ENCODE results near the gene MAMDC2. TPM values are rescaled to one million over a fixed set of nuclear protein-coding genes. Genes with fewer than 3 reads are reported as not detected.

The MAMDC2 gene
- total and polyA plus RNA-seq, 2 donors (not counting 1 experiment from before 2014, with no cell fraction given): not detected

- no peaks in the 10 kb centered on the region for H3K79me2 ChIP-seq (ENCODE audit: control insufficient read depth, insufficient read depth, low read length)
- no peaks in the 10 kb centered on the region for H3K4me1 ChIP-seq (ENCODE audit: control insufficient read depth in 2 of 2, insufficient read depth in 2 of 2, low read length in 2 of 2)
- Mint-ChIP-seq H3K27ac (no peak overlapping the region), H3K27me3 (peaks cover 24% of the 10 kb centered on the region), H3K9me3 (ENCODE audit: insufficient read depth) (no peaks in the 10 kb centered on the region), H3K4me3 (no peak overlapping the region), H3K4me1 (no peaks in the 10 kb centered on the region)
- no peak for ATAC-seq (ENCODE audit: low read depth)
- ChIA-PET CTCF (interaction anchor here (1.3 kb wide), 1 partner anchor 20 kb away, joined by 3 read pairs; no protein-coding TSS in a partner anchor), POLR2A (no interaction called here)
- no peak overlapping the region for H2AFZ ChIP-seq (ENCODE audit: insufficient read depth, low read depth, low read length, poor library complexity, severe bottlenecking)
- WGBS (ENCODE audit: insufficient coverage): 90% methylated on average over 2 of the region's 2 CpGs
- no peaks in the 10 kb centered on the region for H4K20me1 ChIP-seq (ENCODE audit: control insufficient read depth, insufficient read depth, low read length, poor library complexity, severe bottlenecking)
- no peak overlapping the region for H3K27ac ChIP-seq (ENCODE audit: low read length in 2 of 2)
- intact Hi-C loops (cut with micrococcal nuclease): no loop called here
- no peak for TF ChIP-seq EZH2 (IDR thresholded peaks at IDR 0.05; ENCODE audit: borderline replicate concordance, insufficient read depth, low read depth, low read length, poor library complexity, severe bottlenecking)
- no peak for TF ChIP-seq CTCF (IDR thresholded peaks at IDR 0.05)
- H3K4me3 ChIP-seq (ENCODE audit: control extremely low read depth in 1 of 5, extremely low read depth in 1 of 5, insufficient read depth in 1 of 5, low read depth in 2 of 5, low read length in 4 of 5): no peak overlapping the region
- no peaks in the 10 kb centered on the region for H3K36me3 ChIP-seq (replicated peaks in 1 of 2; ENCODE audit: control extremely low read depth in 1 of 2, control insufficient read depth in 1 of 2, extremely low read depth in 1 of 2, insufficient read depth in 2 of 2, low read length in 1 of 2)
- no peak for DNase-seq
- H3K27me3 ChIP-seq (replicated peaks in 1 of 4; ENCODE audit: control extremely low read depth in 1 of 4, control insufficient read depth in 3 of 4, insufficient read depth in 4 of 4, low read length in 3 of 4): no peaks in the 10 kb centered on the region
- H3K9me3 ChIP-seq (ENCODE audit: control extremely low read depth in 1 of 3, control insufficient read depth in 2 of 3, insufficient read depth in 1 of 3, low read length in 2 of 3): no peaks in the 10 kb centered on the region
- no peak overlapping the region for H3K4me2 ChIP-seq (replicated peaks; ENCODE audit: low read depth, low read length, poor library complexity, severe bottlenecking)
- no peak overlapping the region for H3K9ac ChIP-seq (ENCODE audit: low read length)
Observed at GRCh38 chr9:70092190-70092589, 48.5 kb downstream of the MAMDC2 start.

GRCh38 chr9:70093095-70093494 lies 49.4 kb downstream of the MAMDC2 start:
- TF ChIP-seq CTCF (IDR thresholded peaks at IDR 0.05) (no peak), EZH2 (IDR thresholded peaks at IDR 0.05; ENCODE audit: borderline replicate concordance, insufficient read depth, low read depth, low read length, poor library complexity, severe bottlenecking) (no peak)

More at GRCh38 chr9:70093095-70093494, 49.4 kb downstream of the MAMDC2 start:
- Histone ChIP-seq H3K9ac (ENCODE audit: low read length) (no peak overlapping the region), H4K20me1 (ENCODE audit: control insufficient read depth, insufficient read depth, low read length, poor library complexity, severe bottlenecking) (no peaks in the 10 kb centered on the region), H3K4me1 (ENCODE audit: control insufficient read depth in 2 of 2, insufficient read depth in 2 of 2, low read length in 2 of 2) (no peaks in the 10 kb centered on the region), H3K27me3 (replicated peaks in 1 of 4; ENCODE audit: control extremely low read depth in 1 of 4, control insufficient read depth in 3 of 4, insufficient read depth in 4 of 4, low read length in 3 of 4) (no peaks in the 10 kb centered on the region), H3K9me3 (ENCODE audit: control extremely low read depth in 1 of 3, control insufficient read depth in 2 of 3, insufficient read depth in 1 of 3, low read length in 2 of 3) (no peaks in the 10 kb centered on the region), H3K4me3 (ENCODE audit: control extremely low read depth in 1 of 5, extremely low read depth in 1 of 5, insufficient read depth in 1 of 5, low read depth in 2 of 5, low read length in 4 of 5) (no peak overlapping the region), H2AFZ (ENCODE audit: insufficient read depth, low read depth, low read length, poor library complexity, severe bottlenecking) (no peak overlapping the region), H3K27ac (ENCODE audit: low read length in 2 of 2) (no peak overlapping the region), H3K4me2 (replicated peaks; ENCODE audit: low read depth, low read length, poor library complexity, severe bottlenecking) (no peak overlapping the region), H3K36me3 (replicated peaks in 1 of 2; ENCODE audit: control extremely low read depth in 1 of 2, control insufficient read depth in 1 of 2, extremely low read depth in 1 of 2, insufficient read depth in 2 of 2, low read length in 1 of 2) (no peaks in the 10 kb centered on the region), H3K79me2 (ENCODE audit: control insufficient read depth, insufficient read depth, low read length) (no peaks in the 10 kb centered on the region)
- no peaks in the 10 kb centered on the region for H3K4me1 Mint-ChIP-seq
- H3K4me3 Mint-ChIP-seq: no peak overlapping the region
- intact Hi-C loops (cut with micrococcal nuclease): no loop called here
- no peak overlapping the region for H3K27ac Mint-ChIP-seq
- H3K9me3 Mint-ChIP-seq (ENCODE audit: insufficient read depth): no peaks in the 10 kb centered on the region
- POLR2A ChIA-PET: no interaction called here
- no peak for DNase-seq
- peaks cover 24% of the 10 kb centered on the region for H3K27me3 Mint-ChIP-seq
- ATAC-seq (ENCODE audit: low read depth): no peak
- CTCF ChIA-PET: interaction anchor here (1.3 kb wide), 1 partner anchor 19 kb away, joined by 3 read pairs; no protein-coding TSS in a partner anchor

Measured in B cell (primary cell).